ENCODE data around the gene NHLH1. TPM values are rescaled to one million over a fixed set of nuclear protein-coding genes. Genes with fewer than 3 reads are reported as not detected.

NHLH1 gene
- total RNA-seq, 1 donor from 2014 or later: not detected

- Histone ChIP-seq H3K4me3 (peak overlapping the region; percentile 63), H3K9me3 (no peaks in the 10 kb centered on the region), H3K4me1 (no peaks in the 10 kb centered on the region), H3K27ac (no peak overlapping the region), H3K36me3 (no peaks in the 10 kb centered on the region), H3K27me3 (peaks cover 15% of the 10 kb centered on the region)
- intact Hi-C loops (cut with DNase I): no loop called here
- peak; percentile 14 for ATAC-seq
- DNase-seq: no peak
- TF ChIP-seq, protein P1, sequence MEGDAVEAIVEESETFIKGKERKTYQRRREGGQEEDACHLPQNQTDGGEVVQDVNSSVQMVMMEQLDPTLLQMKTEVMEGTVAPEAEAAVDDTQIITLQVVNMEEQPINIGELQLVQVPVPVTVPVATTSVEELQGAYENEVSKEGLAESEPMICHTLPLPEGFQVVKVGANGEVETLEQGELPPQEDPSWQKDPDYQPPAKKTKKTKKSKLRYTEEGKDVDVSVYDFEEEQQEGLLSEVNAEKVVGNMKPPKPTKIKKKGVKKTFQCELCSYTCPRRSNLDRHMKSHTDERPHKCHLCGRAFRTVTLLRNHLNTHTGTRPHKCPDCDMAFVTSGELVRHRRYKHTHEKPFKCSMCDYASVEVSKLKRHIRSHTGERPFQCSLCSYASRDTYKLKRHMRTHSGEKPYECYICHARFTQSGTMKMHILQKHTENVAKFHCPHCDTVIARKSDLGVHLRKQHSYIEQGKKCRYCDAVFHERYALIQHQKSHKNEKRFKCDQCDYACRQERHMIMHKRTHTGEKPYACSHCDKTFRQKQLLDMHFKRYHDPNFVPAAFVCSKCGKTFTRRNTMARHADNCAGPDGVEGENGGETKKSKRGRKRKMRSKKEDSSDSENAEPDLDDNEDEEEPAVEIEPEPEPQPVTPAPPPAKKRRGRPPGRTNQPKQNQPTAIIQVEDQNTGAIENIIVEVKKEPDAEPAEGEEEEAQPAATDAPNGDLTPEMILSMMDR (IDR thresholded peaks at IDR 0.05): no peak
These were observed 34.0 kb downstream of the NHLH1 start for GRCh38 chr1:160400646-160401486.

- intact Hi-C loops (cut with DNase I): no loop called here
- Histone ChIP-seq H3K4me3 (peak overlapping the region; percentile 63), H3K27ac (no peak overlapping the region), H3K27me3 (peaks cover 15% of the 10 kb centered on the region), H3K4me1 (no peaks in the 10 kb centered on the region), H3K36me3 (no peaks in the 10 kb centered on the region), H3K9me3 (no peaks in the 10 kb centered on the region)
- ATAC-seq (no peak), DNase-seq (no peak)
- TF ChIP-seq, protein P1 (IDR thresholded peaks at IDR 0.05): no peak
These were observed 34.6 kb downstream of the NHLH1 start for GRCh38 chr1:160401487-160401805.

- Histone ChIP-seq H3K36me3 (no peaks in the 10 kb centered on the region), H3K4me1 (no peaks in the 10 kb centered on the region), H3K4me3 (peak overlapping the region; percentile 63), H3K27me3 (peaks cover 15% of the 10 kb centered on the region), H3K27ac (no peak overlapping the region), H3K9me3 (no peaks in the 10 kb centered on the region)
- intact Hi-C loops (cut with DNase I): no loop called here
- ATAC-seq: no peak
- TF ChIP-seq, protein P1 (IDR thresholded peaks at IDR 0.05): no peak
- no peak for DNase-seq
These were observed 35.3 kb downstream of the NHLH1 start for GRCh38 chr1:160402001-160402795.

- Histone ChIP-seq H3K4me1 (no peaks in the 10 kb centered on the region), H3K9me3 (no peaks in the 10 kb centered on the region), H3K27ac (no peak overlapping the region), H3K27me3 (peaks cover 15% of the 10 kb centered on the region), H3K36me3 (no peaks in the 10 kb centered on the region), H3K4me3 (no peak overlapping the region)
- TF ChIP-seq, protein P1 (IDR thresholded peaks at IDR 0.05): no peak
- no peak for ATAC-seq
- intact Hi-C loops (cut with DNase I): no loop called here
- DNase-seq: no peak
These were observed 36.4 kb downstream of the NHLH1 start for GRCh38 chr1:160403244-160403643.

- no peak for DNase-seq
- ATAC-seq: no peak
- intact Hi-C loops (cut with DNase I): no loop called here
- H3K9me3 ChIP-seq: no peaks in the 10 kb centered on the region
- TF ChIP-seq, protein P1 (IDR thresholded peaks at IDR 0.05): no peak
- no peaks in the 10 kb centered on the region for H3K36me3 ChIP-seq
- no peak overlapping the region for H3K4me3 ChIP-seq
- no peaks in the 10 kb centered on the region for H3K4me1 ChIP-seq
- H3K27me3 ChIP-seq: peaks cover 15% of the 10 kb centered on the region
- H3K27ac ChIP-seq: no peak overlapping the region
These were observed 37.2 kb downstream of the NHLH1 start for GRCh38 chr1:160404094-160404493.
